Lower lobe of right lung (tissue), 2 donors: Measurements from ENCODE around the gene PIAS1. TPM values are rescaled to one million over a fixed set of nuclear protein-coding genes. Genes with fewer than 3 reads are reported as not detected.

Source experiments
- ATAC-seq, 2 donors: fragments of 200-7000 bp; cut with Tn5 transposase; one replicate each; pipeline ENCODE4 v1.9.1; 2020 to 2022; ENCODE audit warnings: mild to moderate bottlenecking in 2 of 2, moderate library complexity in 2 of 2
- DNase-seq: peaks from one replicate; pipeline ENCODE4 v3.0.0-alpha.2; 2020
- H3K27ac ChIP-seq: fragments of 200-600 bp; one replicate; pipeline ENCODE4 v1.8.0; 2022
- H3K27me3 ChIP-seq: fragments of 200-600 bp; one replicate; pipeline ENCODE4 v1.8.0; 2022; ENCODE audit warnings: low read depth
- H3K36me3 ChIP-seq: fragments of 200-600 bp; one replicate; pipeline ENCODE4 v1.8.0; 2022; ENCODE audit warnings: mild to moderate bottlenecking
- H3K4me1 ChIP-seq: fragments of 200-600 bp; one replicate; pipeline ENCODE4 v1.8.0; 2022
- H3K4me3 ChIP-seq: fragments of 200-600 bp; one replicate; pipeline ENCODE4 v1.8.0; 2022; ENCODE audit warnings: mild to moderate bottlenecking
- H3K9me3 ChIP-seq: fragments of 200-600 bp; one replicate; pipeline ENCODE4 v1.8.0; 2022
- intact Hi-C: fragments of 100-400 bp; cut with DNase I; formaldehyde crosslinking; loops from one replicate; pipeline ENCODE4 v1.11.0; 2022
- total RNA-seq: library from RNA; stranded (reverse); fragmentation: NEBNext Ultra II Directional; extraction: Animal tissue kit (Norgen Biotek cat#: 25700); gene quantifications from one replicate; pipeline ENCODE4 v1.2.1, GENCODE V29; 2021
- TF ChIP-seq, protein P1 (sequence below): fragments of 200-600 bp; IDR thresholded peaks from one replicate; pipeline ENCODE4 v1.8.0; 2022; ENCODE audit warnings: antibody characterized with exemption, mild to moderate bottlenecking
- donor health status: DM: no; HTN: yes; CAD: no; lungs with severe emphysema.

The PIAS1 gene
- total RNA-seq, 1 donor from 2014 or later: 73.1 TPM

DNA sequence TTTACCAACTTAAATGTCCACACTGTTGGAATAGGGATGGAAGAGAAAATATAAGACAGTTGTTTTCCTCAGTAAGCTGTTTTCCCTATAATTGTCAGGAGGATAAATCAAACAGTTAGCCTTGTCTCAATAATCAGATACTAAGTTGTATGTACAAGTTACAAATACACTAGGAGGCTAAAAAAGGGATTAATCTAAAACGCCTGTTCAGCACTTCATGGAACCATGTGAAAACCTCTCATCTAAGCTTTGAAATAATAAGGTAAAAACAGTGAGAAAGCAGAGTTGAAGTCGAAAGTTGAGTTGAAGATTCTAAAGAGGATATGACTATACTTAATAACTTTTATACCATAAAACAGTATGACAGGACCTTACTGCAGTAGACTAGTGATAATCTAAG is 89.0 kb downstream of the PIAS1 start:
- intact Hi-C loops: no loop called here

DNA sequence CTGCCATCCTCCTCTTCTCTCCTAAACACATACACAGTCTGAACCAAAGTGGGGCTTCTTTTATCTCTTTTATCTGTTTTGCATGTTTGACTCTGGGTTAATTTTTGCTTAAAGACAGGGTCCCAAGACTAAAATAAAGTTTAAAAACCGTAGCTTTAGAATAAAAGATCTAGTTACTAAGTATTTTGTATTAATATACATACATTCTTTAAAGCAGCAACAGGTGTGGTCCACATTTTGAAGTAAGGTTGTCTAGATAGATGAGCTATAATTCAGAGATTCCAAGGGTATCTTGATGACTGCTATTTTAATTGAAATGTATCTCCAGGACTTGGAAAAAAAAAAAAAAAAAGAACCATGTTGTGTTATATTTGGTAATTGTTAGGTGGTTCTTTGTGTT is 89.7 kb downstream of the PIAS1 start:
- H3K27ac ChIP-seq: no peak overlapping the region
- H3K4me1 ChIP-seq: peaks cover under 1% of the 10 kb centered on the region
- ATAC-seq (no peak), DNase-seq (no peak)
- TF ChIP-seq, protein P1, sequence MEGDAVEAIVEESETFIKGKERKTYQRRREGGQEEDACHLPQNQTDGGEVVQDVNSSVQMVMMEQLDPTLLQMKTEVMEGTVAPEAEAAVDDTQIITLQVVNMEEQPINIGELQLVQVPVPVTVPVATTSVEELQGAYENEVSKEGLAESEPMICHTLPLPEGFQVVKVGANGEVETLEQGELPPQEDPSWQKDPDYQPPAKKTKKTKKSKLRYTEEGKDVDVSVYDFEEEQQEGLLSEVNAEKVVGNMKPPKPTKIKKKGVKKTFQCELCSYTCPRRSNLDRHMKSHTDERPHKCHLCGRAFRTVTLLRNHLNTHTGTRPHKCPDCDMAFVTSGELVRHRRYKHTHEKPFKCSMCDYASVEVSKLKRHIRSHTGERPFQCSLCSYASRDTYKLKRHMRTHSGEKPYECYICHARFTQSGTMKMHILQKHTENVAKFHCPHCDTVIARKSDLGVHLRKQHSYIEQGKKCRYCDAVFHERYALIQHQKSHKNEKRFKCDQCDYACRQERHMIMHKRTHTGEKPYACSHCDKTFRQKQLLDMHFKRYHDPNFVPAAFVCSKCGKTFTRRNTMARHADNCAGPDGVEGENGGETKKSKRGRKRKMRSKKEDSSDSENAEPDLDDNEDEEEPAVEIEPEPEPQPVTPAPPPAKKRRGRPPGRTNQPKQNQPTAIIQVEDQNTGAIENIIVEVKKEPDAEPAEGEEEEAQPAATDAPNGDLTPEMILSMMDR: no peak
- intact Hi-C loops: no loop called here
- H3K27me3 ChIP-seq: no peaks in the 10 kb centered on the region
- no peaks in the 10 kb centered on the region for H3K9me3 ChIP-seq
- no peak overlapping the region for H3K4me3 ChIP-seq
- H3K36me3 ChIP-seq: peaks cover 51% of the 10 kb centered on the region

More for the DNA sequence above, 89.0 kb downstream of the PIAS1 start:
- no peaks in the 10 kb centered on the region for H3K27me3 ChIP-seq
- no peak overlapping the region for H3K27ac ChIP-seq
- H3K9me3 ChIP-seq: no peaks in the 10 kb centered on the region
- H3K4me1 ChIP-seq: peaks cover 7% of the 10 kb centered on the region
- ATAC-seq (no peak), DNase-seq (no peak)
- no peak overlapping the region for H3K4me3 ChIP-seq
- peaks cover 46% of the 10 kb centered on the region for H3K36me3 ChIP-seq
- TF ChIP-seq, protein P1: no peak

DNA sequence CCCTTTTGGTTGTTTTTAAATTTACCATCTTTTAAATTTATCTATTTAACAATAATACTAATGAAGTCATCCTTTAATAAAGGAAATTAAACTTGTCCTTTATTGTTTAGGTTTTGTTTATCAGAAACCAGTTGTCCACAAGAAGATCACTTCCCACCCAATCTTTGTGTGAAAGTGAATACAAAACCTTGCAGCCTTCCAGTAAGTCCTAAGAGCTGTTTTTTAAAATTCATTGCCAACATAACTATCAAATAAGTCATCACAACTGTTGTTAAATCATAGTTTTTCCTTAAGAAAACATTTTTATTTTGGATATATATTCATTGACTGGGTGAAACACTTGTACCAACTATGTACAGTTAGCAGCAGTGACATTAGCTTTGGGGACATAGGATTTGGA is 91.6 kb downstream of the PIAS1 start:
- ATAC-seq (no peak), DNase-seq (no peak)
- no peaks in the 10 kb centered on the region for H3K27me3 ChIP-seq
- peaks cover 52% of the 10 kb centered on the region for H3K36me3 ChIP-seq
- H3K4me1 ChIP-seq: peaks cover 3% of the 10 kb centered on the region
- intact Hi-C loops: no loop called here
- TF ChIP-seq, protein P1: no peak
- no peak overlapping the region for H3K27ac ChIP-seq
- H3K4me3 ChIP-seq: no peak overlapping the region
- H3K9me3 ChIP-seq: no peaks in the 10 kb centered on the region

DNA sequence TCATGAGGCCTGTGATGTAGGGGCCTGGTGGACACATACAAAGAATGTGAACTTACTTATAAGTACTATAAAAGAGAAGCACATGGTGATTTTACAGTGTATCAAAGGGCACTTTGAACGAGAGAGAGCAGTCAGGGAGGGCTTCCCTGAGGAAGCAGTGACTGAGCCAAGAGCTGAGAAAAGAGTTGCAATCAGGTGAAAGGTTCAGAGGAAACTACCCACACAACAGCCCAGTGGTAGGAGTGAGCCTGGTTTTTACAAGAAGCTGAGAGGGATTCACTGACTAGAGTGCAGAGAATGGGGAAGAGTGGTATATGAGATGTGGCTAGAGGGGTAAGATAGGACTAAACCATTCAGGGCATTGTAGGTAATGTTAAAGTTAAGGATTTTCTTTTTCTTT is 93.9 kb downstream of the PIAS1 start:
- intact Hi-C loops: no loop called here
- ATAC-seq: peak; percentile 70 to 77
- no peaks in the 10 kb centered on the region for H3K27me3 ChIP-seq

DNA sequence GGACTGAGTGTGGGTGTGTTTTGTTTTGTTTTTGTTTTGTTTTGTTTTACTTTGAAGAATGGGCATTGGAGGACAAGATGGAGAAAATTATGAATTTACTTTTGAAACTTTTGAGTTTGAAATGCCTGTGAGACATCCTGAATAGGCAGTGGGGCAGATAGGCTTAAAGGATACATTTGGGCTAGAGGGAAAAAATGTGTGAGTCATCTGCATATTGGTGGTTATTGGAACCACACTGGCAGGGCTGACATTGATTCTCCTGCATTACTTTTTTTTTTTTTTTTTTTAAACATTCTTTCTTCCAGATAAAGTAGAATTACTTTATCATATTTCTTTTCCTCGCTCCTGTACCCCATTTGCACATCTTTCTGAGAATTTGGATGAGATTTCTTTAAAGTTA is 94.9 kb downstream of the PIAS1 start:
- Histone ChIP-seq H3K4me1 (peaks cover 11% of the 10 kb centered on the region), H3K27me3 (no peaks in the 10 kb centered on the region), H3K27ac (no peak overlapping the region), H3K4me3 (no peak overlapping the region), H3K9me3 (no peaks in the 10 kb centered on the region), H3K36me3 (peaks cover 49% of the 10 kb centered on the region)
- intact Hi-C loops: no loop called here
- TF ChIP-seq, protein P1: no peak
- ATAC-seq (no peak), DNase-seq (no peak)

More for the DNA sequence above, 93.9 kb downstream of the PIAS1 start:
- H3K36me3 ChIP-seq: peaks cover 48% of the 10 kb centered on the region
- H3K4me3 ChIP-seq: no peak overlapping the region
- no peak for DNase-seq
- TF ChIP-seq, protein P1: no peak
- H3K9me3 ChIP-seq: no peaks in the 10 kb centered on the region
- no peak overlapping the region for H3K27ac ChIP-seq
- peaks cover 11% of the 10 kb centered on the region for H3K4me1 ChIP-seq

DNA sequence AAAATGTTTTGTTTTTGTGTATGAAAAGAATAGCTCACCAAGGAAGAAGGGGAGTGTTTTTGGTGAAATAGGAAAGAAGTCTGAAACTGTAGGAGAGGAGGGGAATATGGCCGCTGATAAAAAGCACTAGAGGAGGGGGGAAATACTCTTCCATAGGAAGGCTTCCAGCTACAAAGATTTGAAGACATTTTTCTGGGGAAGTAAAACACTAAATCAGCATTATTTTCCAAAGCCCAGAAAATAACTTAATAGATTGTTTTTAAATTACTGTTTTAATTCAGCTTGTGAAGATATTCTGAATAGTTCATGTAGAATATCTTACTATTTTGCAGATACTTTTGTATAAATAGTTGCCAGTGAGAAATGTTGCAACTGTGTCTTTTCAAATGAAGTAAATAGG is 96.1 kb downstream of the PIAS1 start:
- Histone ChIP-seq H3K4me3 (no peak overlapping the region), H3K27me3 (no peaks in the 10 kb centered on the region), H3K9me3 (no peaks in the 10 kb centered on the region), H3K4me1 (peaks cover 17% of the 10 kb centered on the region), H3K27ac (no peak overlapping the region), H3K36me3 (peaks cover 55% of the 10 kb centered on the region)
- TF ChIP-seq, protein P1: no peak
- DNase-seq: no peak
- ATAC-seq: no peak
- intact Hi-C loops: no loop called here
